Measurements from ENCODE around the gene INPP5D.

GRCh38 chr2:233108611-233109490 is 48.7 kb downstream of the INPP5D start:
- TF ChIP-seq POLR2A (IDR thresholded peaks at IDR 0.05; ENCODE audit: low read length) (no peak), GATA1 (IDR thresholded peaks at IDR 0.05; ENCODE audit: low read depth, low read length) (no peak)

Data from erythroblast (primary cell).